ENCODE data around the gene CACNA1G. TPM values are rescaled to one million over a fixed set of nuclear protein-coding genes. Genes with fewer than 3 reads are reported as not detected.

The CACNA1G gene
- total and polyA plus RNA-seq, 7 donors = 0.02 to 0.24 (median 0.04) TPM; not detected in 2

- no peaks in the 10 kb centered on the region for H3K36me3 ChIP-seq (ENCODE audit: insufficient read depth in 1 of 2, low read depth in 1 of 2)
- WGBS, 3 donors = 5 to 8% (median 6%) methylated on average over 18 to 19 of the region's 19 CpGs
- H3K4me3 ChIP-seq = no peak overlapping the region
- TF ChIP-seq CTCF (IDR thresholded peaks at IDR 0.05) = no peak
- H3K27ac ChIP-seq = no peak overlapping the region
- ATAC-seq (peak; percentile 38 to 62 (median 43)), DNase-seq (peak; percentile 84 to 87)
- H3K9me3 ChIP-seq = no peaks in the 10 kb centered on the region
- peaks cover 8% of the 10 kb centered on the region for H3K4me1 ChIP-seq
- H3K27me3 ChIP-seq (ENCODE audit: insufficient read depth in 3 of 3, low read length in 2 of 3) = peaks cover 0 to 57% (median 18%) of the 10 kb centered on the region in 3 donors
- intact Hi-C loops (cut with DNase I) = no loop called here
Observed at GRCh38 chr17:50564916-50565315, 4.4 kb downstream of the CACNA1G start.

DNA sequence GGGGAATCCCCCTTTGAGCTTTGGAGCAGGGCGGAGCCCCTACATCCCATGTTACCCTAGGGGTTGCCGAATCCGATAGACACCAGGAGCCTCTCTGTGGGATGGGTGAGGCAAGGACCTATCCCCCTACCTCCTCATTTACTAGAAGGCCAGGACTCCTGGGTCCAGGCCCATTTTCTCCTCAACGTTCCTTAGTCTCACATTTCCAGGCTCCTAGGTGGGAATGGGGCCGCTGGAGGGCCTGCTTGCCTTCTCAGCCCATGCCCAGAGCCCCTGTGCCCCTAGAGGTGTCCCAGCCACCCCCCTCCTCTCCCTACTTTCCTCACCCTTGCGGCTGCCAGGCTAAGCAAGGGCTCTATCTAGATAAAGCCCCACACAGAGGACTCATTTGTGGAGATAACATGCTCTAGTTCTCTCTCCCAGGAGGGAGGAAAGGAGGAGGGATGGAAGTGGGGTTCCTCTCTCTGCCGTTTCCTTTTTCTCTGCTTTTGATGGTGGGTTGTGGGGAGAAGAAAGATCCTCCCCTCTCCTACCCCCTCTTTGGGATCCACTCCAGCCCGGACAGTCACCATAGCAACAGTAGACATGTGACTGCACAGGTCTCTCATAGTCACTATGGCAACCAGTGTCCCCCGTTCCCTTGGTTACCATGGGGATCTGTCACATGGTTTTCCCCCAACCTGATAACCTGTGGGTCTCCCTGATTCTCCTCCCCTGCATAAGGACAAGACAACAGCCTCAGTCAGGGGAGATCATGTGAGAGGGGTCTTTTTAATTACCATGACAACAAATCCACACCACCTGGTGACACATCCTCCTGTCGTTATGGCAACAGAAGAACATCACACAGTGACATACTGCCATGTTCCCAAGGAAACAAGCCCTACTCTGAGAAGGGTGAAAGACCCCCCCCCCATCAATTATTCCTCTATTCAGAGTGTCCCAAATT is 5.2 kb downstream of the CACNA1G start:
- no peak for DNase-seq
- H3K4me1 ChIP-seq = peaks cover 7% of the 10 kb centered on the region
- 38 to 48% (median 45%) methylated on average over 7 to 10 of the region's 10 CpGs for WGBS, 3 donors
- no peak overlapping the region for H3K27ac ChIP-seq
- peaks cover 0 to 51% (median 17%) of the 10 kb centered on the region in 3 donors for H3K27me3 ChIP-seq (ENCODE audit: insufficient read depth in 3 of 3, low read length in 2 of 3)
- H3K36me3 ChIP-seq (ENCODE audit: insufficient read depth in 1 of 2, low read depth in 1 of 2) = no peaks in the 10 kb centered on the region
- intact Hi-C loops (cut with DNase I) = no loop called here
- no peaks in the 10 kb centered on the region for H3K9me3 ChIP-seq
- no peak for ATAC-seq
- no peak for TF ChIP-seq CTCF (IDR thresholded peaks at IDR 0.05)
- H3K4me3 ChIP-seq = no peak overlapping the region

DNA sequence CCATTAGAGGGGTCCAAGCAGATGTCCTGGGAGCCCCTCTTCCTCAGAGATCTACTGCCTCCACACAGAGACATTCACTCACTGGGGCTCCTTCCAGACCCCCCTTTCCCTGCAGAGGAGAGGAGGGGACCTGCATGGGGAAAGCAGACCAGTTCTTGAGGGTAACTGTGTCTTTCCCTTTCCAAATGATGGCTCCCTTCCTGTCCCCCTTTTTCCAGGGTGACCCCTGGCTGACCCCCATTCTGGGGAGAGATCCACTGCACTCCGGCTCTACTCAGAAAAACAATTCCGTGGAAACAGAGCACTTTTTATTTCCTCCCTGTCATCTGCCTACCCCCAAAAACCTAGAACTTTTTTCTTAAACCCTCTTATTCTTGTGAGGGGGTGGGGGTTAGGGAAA is 6.4 kb downstream of the CACNA1G start:
- Histone ChIP-seq H3K36me3 (ENCODE audit: insufficient read depth in 1 of 2, low read depth in 1 of 2) (no peaks in the 10 kb centered on the region), H3K4me3 (no peak overlapping the region), H3K27ac (no peak overlapping the region), H3K4me1 (no peaks in the 10 kb centered on the region), H3K9me3 (no peaks in the 10 kb centered on the region), H3K27me3 (ENCODE audit: insufficient read depth in 3 of 3, low read length in 2 of 3) (peaks cover 0 to 39% (median 17%) of the 10 kb centered on the region in 3 donors)
- DNase-seq (no peak), ATAC-seq (no peak)
- no peak for TF ChIP-seq CTCF (IDR thresholded peaks at IDR 0.05)
- intact Hi-C loops (cut with DNase I) = no loop called here
- 27 to 43% (median 43%) methylated on average over 2 of the region's 2 CpGs for WGBS, 3 donors

DNA sequence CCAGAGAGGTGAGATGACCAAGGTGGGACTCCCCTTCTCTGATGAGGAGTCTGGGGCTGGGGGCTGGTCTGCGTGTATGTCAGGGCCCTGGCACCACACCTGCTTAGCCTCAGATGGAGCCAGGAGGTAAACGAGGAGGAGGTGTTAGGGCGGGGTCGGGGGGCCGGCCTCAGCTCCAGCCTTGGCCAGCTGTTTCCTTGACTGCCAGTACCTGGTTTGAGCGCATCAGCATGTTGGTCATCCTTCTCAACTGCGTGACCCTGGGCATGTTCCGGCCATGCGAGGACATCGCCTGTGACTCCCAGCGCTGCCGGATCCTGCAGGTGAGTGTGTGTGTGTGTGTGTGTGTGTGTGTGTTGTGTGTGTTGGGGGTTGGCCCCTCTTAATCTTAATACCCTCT is 8.1 kb downstream of the CACNA1G start:
- no peaks in the 10 kb centered on the region for H3K9me3 ChIP-seq
- ATAC-seq = no peak
- no peaks in the 10 kb centered on the region for H3K4me1 ChIP-seq
- peaks cover 0 to 22% (median 7%) of the 10 kb centered on the region in 3 donors for H3K27me3 ChIP-seq (ENCODE audit: insufficient read depth in 3 of 3, low read length in 2 of 3)
- TF ChIP-seq CTCF (IDR thresholded peaks at IDR 0.05) = no peak
- H3K4me3 ChIP-seq = no peak overlapping the region
- H3K27ac ChIP-seq = no peak overlapping the region
- H3K36me3 ChIP-seq (ENCODE audit: insufficient read depth in 1 of 2, low read depth in 1 of 2) = no peaks in the 10 kb centered on the region
- 85 to 91% (median 89%) methylated on average over 6 to 12 of the region's 12 CpGs for WGBS, 3 donors
- DNase-seq = no peak
- intact Hi-C loops (cut with DNase I) = no loop called here

All from psoas muscle (tissue), 8 donors.